ENCODE results near the gene FBXL17.
A peak's percentile ranks its signal among the peaks of the same experiment; 100 is the strongest.

Gene FBXL17

GRCh38 chr5:108090946-108091345 lies 291.0 kb downstream of the FBXL17 start:
- no peak for DNase-seq (ENCODE audit: low spot score)

- DNase-seq (ENCODE audit: low spot score): no peak
Observed at GRCh38 chr5:108084105-108084504, 297.8 kb downstream of the FBXL17 start.

GRCh38 chr5:108083232-108083631 lies 298.7 kb downstream of the FBXL17 start:
- DNase-seq (ENCODE audit: low spot score): no peak

GRCh38 chr5:108081707-108082106 lies 300.2 kb downstream of the FBXL17 start:
- DNase-seq (ENCODE audit: low spot score): no peak

GRCh38 chr5:108079753-108080152 lies 302.1 kb downstream of the FBXL17 start:
- no peak for DNase-seq (ENCODE audit: low spot score)

- DNase-seq (ENCODE audit: low spot score): no peak
Observed at GRCh38 chr5:108078882-108079281, 303.0 kb downstream of the FBXL17 start.

- DNase-seq (ENCODE audit: low spot score): no peak
Observed at GRCh38 chr5:108078345-108078744, 303.6 kb downstream of the FBXL17 start.

- DNase-seq (ENCODE audit: low spot score): no peak
Observed at GRCh38 chr5:108074626-108075025, 307.3 kb downstream of the FBXL17 start.

GRCh38 chr5:108064302-108064701 lies 317.6 kb downstream of the FBXL17 start:
- no peak for DNase-seq (ENCODE audit: low spot score)

- no peak for DNase-seq (ENCODE audit: low spot score)
Observed at GRCh38 chr5:108061941-108062340, 320.0 kb downstream of the FBXL17 start.

- DNase-seq (ENCODE audit: low spot score): no peak
Observed at GRCh38 chr5:108060340-108060739, 321.6 kb downstream of the FBXL17 start.

- no peak for DNase-seq (ENCODE audit: low spot score)
Observed at GRCh38 chr5:108059334-108059733, 322.6 kb downstream of the FBXL17 start.

GRCh38 chr5:108054349-108054748 lies 327.5 kb downstream of the FBXL17 start:
- no peak for DNase-seq (ENCODE audit: low spot score)

- no peak for DNase-seq (ENCODE audit: low spot score)
Observed at GRCh38 chr5:108046955-108047670, 334.8 kb downstream of the FBXL17 start.

- no peak for DNase-seq (ENCODE audit: low spot score)
Observed at GRCh38 chr5:108036482-108036881, 345.4 kb downstream of the FBXL17 start.

GRCh38 chr5:108028883-108029282 lies 353.0 kb downstream of the FBXL17 start:
- no peak for DNase-seq (ENCODE audit: low spot score)

GRCh38 chr5:108028412-108028811 lies 353.5 kb downstream of the FBXL17 start:
- no peak for DNase-seq (ENCODE audit: low spot score)

- no peak for DNase-seq (ENCODE audit: low spot score)
Observed at GRCh38 chr5:108025957-108026356, 355.9 kb downstream of the FBXL17 start.

- DNase-seq (ENCODE audit: low spot score): no peak
Observed at GRCh38 chr5:108024986-108025385, 356.9 kb downstream of the FBXL17 start.

GRCh38 chr5:108016101-108016500 lies 365.8 kb downstream of the FBXL17 start:
- no peak for DNase-seq (ENCODE audit: low spot score)

- no peak for DNase-seq (ENCODE audit: low spot score)
Observed at GRCh38 chr5:108006791-108007190, 375.1 kb downstream of the FBXL17 start.

GRCh38 chr5:108003178-108003577 lies 378.7 kb downstream of the FBXL17 start:
- DNase-seq (ENCODE audit: low spot score): no peak

- DNase-seq (ENCODE audit: low spot score): no peak
Observed at GRCh38 chr5:108001222-108001621, 380.7 kb downstream of the FBXL17 start.

- peak; percentile 4 for DNase-seq (ENCODE audit: low spot score)
Observed at GRCh38 chr5:107997338-107997980, 384.4 kb downstream of the FBXL17 start.
